PC-3 (cell line): Measurements from ENCODE around the gene EYS. TPM values are rescaled to one million over a fixed set of nuclear protein-coding genes. Genes with fewer than 3 reads are reported as not detected.

Source experiments
- ATAC-seq: fragments of 200-7000 bp; cut with Tn5 transposase; 2 replicates; pipeline ENCODE4 v1.9.1; 2020; ENCODE audit warnings: mild to moderate bottlenecking, moderate library complexity
- BruUV-seq: library from RNA; stranded (reverse); fragments of 400-500 nt; replicated peaks from 2 replicates; lab custom pipeline; 2021; lab: Mats Ljungman, UMichigan
- CTCF ChIA-PET: fragments of 300-600 bp; sonication (Branson Sonifier 250); formaldehyde crosslinking; loops from one replicate; lab custom pipeline; 2022; ENCODE audit warnings: antibody characterized with exemption; lab: Charles Lee
- POLR2A ChIA-PET: fragments of 300-600 bp; sonication (Branson Sonifier 250); formaldehyde crosslinking; loops from one replicate; lab custom pipeline; 2022; ENCODE audit warnings: antibody characterized with exemption; ENCODE audit not compliant: unreplicated experiment; lab: Charles Lee
- DNase-seq: peaks from one replicate; pipeline ENCODE4 v3.0.0-alpha.2; 2015
- H2AFZ ChIP-seq: fragments of 300-600 bp; sonication (generic); 2 replicates; pipeline ENCODE4 v1.6.0; 2016; ENCODE audit warnings: antibody characterized with exemption, low read length
- H3F3A ChIP-seq: fragments of 300-600 bp; sonication (generic); one replicate; pipeline ENCODE4 v1.6.0; 2017; ENCODE audit warnings: antibody characterized with exemption, low read length, control low read depth, mild to moderate bottlenecking; ENCODE audit not compliant: unreplicated experiment
- H3K27ac ChIP-seq: fragments of 300-600 bp; sonication (generic); 2 replicates; pipeline ENCODE4 v1.5.1; 2016; ENCODE audit warnings: mild to moderate bottlenecking, low read length
- H3K27me3 ChIP-seq: fragments of 300-600 bp; sonication (generic); 2 replicates; pipeline ENCODE4 v1.6.1; 2016; ENCODE audit warnings: low read length, mixed read lengths
- H3K36me3 ChIP-seq: fragments of 300-600 bp; sonication (generic); 2 replicates; pipeline ENCODE4 v1.6.1; 2016; ENCODE audit warnings: low read depth, mixed run types, low read length, mixed read lengths
- H3K4me1 ChIP-seq: fragments of 300-600 bp; sonication (generic); 2 replicates; pipeline ENCODE4 v1.5.1; 2016; ENCODE audit warnings: low read length; ENCODE audit not compliant: insufficient read depth
- H3K4me2 ChIP-seq: fragments of 300-600 bp; sonication (generic); 2 replicates; pipeline ENCODE4 v1.6.0; 2016; ENCODE audit warnings: low read length
- H3K4me3 ChIP-seq: fragments of 300-600 bp; sonication (generic); 2 replicates; pipeline ENCODE4 v1.5.1; 2016; ENCODE audit warnings: mild to moderate bottlenecking, low read length, mixed read lengths
- H3K79me2 ChIP-seq: fragments of 300-600 bp; sonication (generic); 2 replicates; pipeline ENCODE4 v1.6.1; 2017; ENCODE audit warnings: low read length, mixed read lengths
- H3K9ac ChIP-seq: fragments of 300-600 bp; sonication (generic); 2 replicates; pipeline ENCODE4 v1.6.0; 2016; ENCODE audit warnings: mild to moderate bottlenecking, low read length
- H3K9me2 ChIP-seq: fragments of 300-600 bp; sonication (generic); replicated peaks from 2 replicates; pipeline ENCODE4 v1.6.1; 2016; ENCODE audit warnings: mixed run types, low read length, mixed read lengths
- H3K9me3 ChIP-seq: fragments of 300-600 bp; sonication (generic); 2 replicates; pipeline ENCODE4 v1.6.1; 2016; ENCODE audit warnings: low read length, mixed read lengths
- H4K20me1 ChIP-seq: fragments of 300-600 bp; sonication (generic); 2 replicates; pipeline ENCODE4 v1.6.1; 2016; ENCODE audit warnings: low read length, mixed read lengths
- CTCF ChIP-seq: fragments of 300-600 bp; sonication (generic); conservative IDR thresholded peaks from 2 replicates; pipeline ENCODE4 v1.5.1; 2017; ENCODE audit warnings: antibody characterized with exemption, low read depth, mild to moderate bottlenecking, low read length
- EZH2 ChIP-seq: fragments of 300-600 bp; sonication (generic); IDR thresholded peaks from one replicate; pipeline ENCODE4 v1.6.1; 2017; ENCODE audit warnings: antibody characterized with exemption, mild to moderate bottlenecking, low read length; ENCODE audit not compliant: unreplicated experiment
- EZH2phosphoT487 ChIP-seq: fragments of 300-600 bp; sonication (generic); IDR thresholded peaks from 2 replicates; pipeline ENCODE4 v1.6.1; 2018; ENCODE audit warnings: mild to moderate bottlenecking, antibody characterized with exemption, low read length, borderline replicate concordance
- intact Hi-C: fragments of 100-400 bp; cut with micrococcal nuclease; formaldehyde crosslinking; loops from 2 replicates; pipeline ENCODE4 v1.9.0; 2023
- total RNA-seq: library from RNA; depleted of rRNA; stranded (reverse); fragments of >200 nt; gene quantifications from 2 replicates; pipeline ENCODE4 v1.2.3, GENCODE V29; 2014

EYS gene
- total RNA-seq, 1 experiment from 2014 or later, result 0.07 TPM

GRCh38 chr6:64197246-64197645 is 1509.8 kb downstream of the EYS start:
- H3K27ac ChIP-seq, result no peak overlapping the region
- H3K79me2 ChIP-seq, result no peaks in the 10 kb centered on the region
- H3K4me2 ChIP-seq, result no peak overlapping the region
- H2AFZ ChIP-seq, result no peak overlapping the region
- no peaks in the 10 kb centered on the region for H3K9me2 ChIP-seq
- H3K4me3 ChIP-seq, result no peak overlapping the region
- H4K20me1 ChIP-seq, result no peaks in the 10 kb centered on the region
- ChIA-PET POLR2A (no interaction called here), CTCF (no interaction called here)
- no peaks in the 10 kb centered on the region for H3K9me3 ChIP-seq
- no peaks in the 10 kb centered on the region for H3K27me3 ChIP-seq
- H3K36me3 ChIP-seq, result no peaks in the 10 kb centered on the region
- BruUV-seq, result no TSS peak
- TF ChIP-seq EZH2phosphoT487 (no peak), EZH2 (no peak), CTCF (no peak)
- no peaks in the 10 kb centered on the region for H3K4me1 ChIP-seq
- intact Hi-C loops, result no loop called here
- ATAC-seq (no peak), DNase-seq (no peak)
- no peak overlapping the region for H3K9ac ChIP-seq
- no peaks in the 10 kb centered on the region for H3F3A ChIP-seq

- no peak for DNase-seq
- Histone ChIP-seq H3K27me3 (no peaks in the 10 kb centered on the region), H3F3A (no peaks in the 10 kb centered on the region), H3K4me3 (no peak overlapping the region), H3K79me2 (no peaks in the 10 kb centered on the region), H4K20me1 (no peaks in the 10 kb centered on the region), H3K9me2 (no peaks in the 10 kb centered on the region), H3K9me3 (no peaks in the 10 kb centered on the region), H3K36me3 (no peaks in the 10 kb centered on the region), H3K27ac (no peak overlapping the region), H3K4me1 (no peaks in the 10 kb centered on the region), H3K4me2 (no peak overlapping the region), H3K9ac (no peak overlapping the region), H2AFZ (no peak overlapping the region)
- intact Hi-C loops, result no loop called here
- no TSS peak for BruUV-seq
- POLR2A ChIA-PET, result no interaction called here
- TF ChIP-seq EZH2phosphoT487 (no peak), CTCF (no peak), EZH2 (no peak)
- ATAC-seq, result no peak
- CTCF ChIA-PET, result no interaction called here
Observed at GRCh38 chr6:64186592-64186991, 1520.4 kb downstream of the EYS start.

DNA sequence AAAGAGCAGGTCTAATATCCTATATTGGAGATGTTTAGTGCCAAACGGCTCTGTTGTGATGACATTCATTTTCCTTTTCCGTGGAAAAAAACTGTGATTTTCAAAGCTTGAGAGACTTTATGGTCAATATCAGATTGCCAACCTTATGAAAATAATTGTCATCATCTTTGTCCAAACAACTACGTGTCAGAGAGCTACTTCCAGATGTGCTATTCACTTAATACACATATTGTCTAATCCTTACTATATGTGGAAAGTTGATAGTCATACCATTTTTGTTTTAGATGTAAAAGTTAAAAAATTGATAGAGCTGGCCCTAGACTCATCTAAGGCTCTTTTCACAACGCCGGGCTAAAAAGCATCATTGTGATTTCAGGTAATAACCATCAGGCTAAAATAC is 1521.4 kb downstream of the EYS start:
- intact Hi-C loops, result no loop called here
- H3K27ac ChIP-seq, result no peak overlapping the region

More for the DNA sequence above, 1521.4 kb downstream of the EYS start:
- Histone ChIP-seq H3F3A (no peaks in the 10 kb centered on the region), H3K36me3 (no peaks in the 10 kb centered on the region), H3K9me3 (no peaks in the 10 kb centered on the region), H3K4me2 (no peak overlapping the region), H3K9me2 (no peaks in the 10 kb centered on the region), H3K27me3 (no peaks in the 10 kb centered on the region), H3K4me3 (no peak overlapping the region), H3K79me2 (no peaks in the 10 kb centered on the region), H3K9ac (no peak overlapping the region), H4K20me1 (no peaks in the 10 kb centered on the region), H3K4me1 (no peaks in the 10 kb centered on the region), H2AFZ (no peak overlapping the region)
- TF ChIP-seq CTCF, result no peak
- no peak for TF ChIP-seq EZH2
- TF ChIP-seq EZH2phosphoT487, result no peak
- POLR2A ChIA-PET, result no interaction called here
- no TSS peak for BruUV-seq
- ATAC-seq, result no peak
- no peak for DNase-seq
- CTCF ChIA-PET, result no interaction called here
